ENCODE results near the gene COX6B2. TPM values are rescaled to one million over a fixed set of nuclear protein-coding genes. Genes with fewer than 3 reads are reported as not detected.

Gene COX6B2
- total RNA-seq, 2 donors from 2014 or later: 3.1 to 7.4 TPM

- H3K27ac Mint-ChIP-seq: peak overlapping the region; percentile 89
- H3K4me1 Mint-ChIP-seq (ENCODE audit: low read depth): peaks cover 57% of the 10 kb centered on the region
- DNase-seq: no peak
- no peaks in the 10 kb centered on the region for H3K27me3 Mint-ChIP-seq (ENCODE audit: low read depth)
- peaks cover 15 to 32% of the 10 kb centered on the region in 2 donors for H3K36me3 Mint-ChIP-seq (ENCODE audit: insufficient read depth in 2 of 2)
- H3K9me3 Mint-ChIP-seq: no peaks in the 10 kb centered on the region
- H3K4me3 Mint-ChIP-seq: peak overlapping the region; percentile 92 to 99
- no peak for ATAC-seq (replicated peaks in 1 of 2)
These were observed 33.4 kb upstream of the COX6B2 start for GRCh38 chr19:55387736-55388497.

DNA sequence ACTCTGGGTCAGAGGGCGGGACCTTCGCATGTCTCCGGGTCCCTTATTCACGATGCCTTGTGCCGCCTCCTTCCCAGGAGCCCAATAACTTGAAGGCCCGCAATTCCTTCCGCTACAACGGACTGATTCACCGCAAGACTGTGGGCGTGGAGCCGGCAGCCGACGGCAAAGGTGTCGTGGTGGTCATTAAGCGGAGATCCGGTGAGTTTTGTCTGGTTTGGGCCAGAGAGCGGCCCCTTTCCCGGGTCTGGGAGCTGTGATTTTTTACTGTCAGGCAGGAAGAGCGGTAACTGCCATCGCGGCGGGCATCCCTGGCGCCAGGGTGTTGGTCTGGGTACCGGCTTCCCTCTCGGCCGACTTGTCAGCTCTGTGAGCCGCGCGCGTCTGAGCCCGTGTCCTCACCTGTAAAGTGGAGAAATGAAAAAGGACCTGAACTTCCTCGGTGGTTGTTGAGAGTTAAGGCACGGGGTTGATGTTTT, 32.0 kb upstream of the COX6B2 start:
- no peaks in the 10 kb centered on the region for H3K27me3 Mint-ChIP-seq (ENCODE audit: low read depth)
- ATAC-seq (replicated peaks in 1 of 2): no peak
- peak overlapping the region; percentile 89 for H3K27ac Mint-ChIP-seq
- peaks cover 21 to 34% of the 10 kb centered on the region in 2 donors for H3K36me3 Mint-ChIP-seq (ENCODE audit: insufficient read depth in 2 of 2)
- H3K4me1 Mint-ChIP-seq (ENCODE audit: low read depth): peaks cover 71% of the 10 kb centered on the region
- peaks cover 0 to 2% of the 10 kb centered on the region in 2 donors for H3K9me3 Mint-ChIP-seq
- H3K4me3 Mint-ChIP-seq: peak overlapping the region; percentile 92 to 99
- no peak for DNase-seq

DNA sequence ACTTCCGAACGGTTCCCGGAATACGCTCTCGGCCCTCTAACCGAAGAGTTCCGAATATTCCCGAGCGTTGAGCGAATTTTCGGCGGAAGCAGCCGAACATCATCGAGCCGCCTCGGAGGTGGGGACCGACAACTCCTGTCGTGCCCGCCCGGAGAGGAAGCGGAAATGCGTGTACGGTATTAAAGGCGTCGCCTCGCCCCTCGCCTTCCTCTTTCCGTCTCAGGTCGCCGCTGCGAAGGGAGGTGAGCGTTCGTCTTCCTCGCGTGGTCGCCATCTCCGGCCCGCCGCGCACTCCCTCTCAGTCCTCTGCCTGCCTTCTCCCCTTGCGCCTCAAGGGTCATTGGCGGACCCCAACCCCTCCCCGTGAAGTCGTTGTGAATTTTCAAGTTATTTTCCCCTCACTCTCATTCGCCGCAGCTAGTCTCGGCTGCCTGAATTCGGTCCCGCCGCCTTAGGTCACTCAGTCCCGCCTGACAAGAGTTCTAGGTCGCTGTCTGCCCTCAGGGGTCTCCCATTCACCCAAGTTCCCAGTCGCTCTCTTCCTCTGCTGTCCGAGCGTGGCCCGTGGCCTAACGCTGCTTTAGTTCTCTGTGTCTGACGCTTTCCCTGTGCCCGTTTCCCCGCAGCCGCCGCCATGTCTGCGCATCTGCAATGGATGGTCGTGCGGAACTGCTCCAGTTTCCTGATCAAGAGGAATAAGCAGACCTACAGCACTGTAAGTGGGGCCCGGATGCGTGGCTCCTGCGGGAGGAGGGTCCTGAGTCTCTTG, 31.4 kb upstream of the COX6B2 start, which contains the start of gene RPL28:
RPL28 (plus strand) TSS at position 209 of the 769 bp plus-strand sequence; CDS start at position 635, 426 bp downstream.
- DNase-seq (peak; percentile 97 to 99), ATAC-seq (replicated peaks in 1 of 2) (peak; percentile 70 to 72)
- peaks cover 72% of the 10 kb centered on the region for H3K4me1 Mint-ChIP-seq (ENCODE audit: low read depth)
- peaks cover 0 to 2% of the 10 kb centered on the region in 2 donors for H3K9me3 Mint-ChIP-seq
- peaks cover 21 to 37% of the 10 kb centered on the region in 2 donors for H3K36me3 Mint-ChIP-seq (ENCODE audit: insufficient read depth in 2 of 2)
- peak within 1 kb of the TSS; percentile 92 to 99 for H3K4me3 Mint-ChIP-seq
- H3K27me3 Mint-ChIP-seq (ENCODE audit: low read depth): no peaks in the 10 kb centered on the region
- H3K27ac Mint-ChIP-seq: peak within 1 kb of the TSS; percentile 89

- Mint-ChIP-seq H3K4me1 (ENCODE audit: low read depth) (peaks cover 67% of the 10 kb centered on the region), H3K27ac (peak overlapping the region; percentile 89), H3K36me3 (ENCODE audit: insufficient read depth in 2 of 2) (peaks cover 19 to 33% of the 10 kb centered on the region in 2 donors), H3K27me3 (ENCODE audit: low read depth) (no peaks in the 10 kb centered on the region), H3K9me3 (peaks cover 0 to 2% of the 10 kb centered on the region in 2 donors), H3K4me3 (peak overlapping the region; percentile 92 to 99)
- ATAC-seq (replicated peaks in 1 of 2): peak; percentile 78 to 85
- DNase-seq: peak; percentile 94 to 98
These were observed 30.6 kb upstream of the COX6B2 start for GRCh38 chr19:55384920-55385723.

DNA sequence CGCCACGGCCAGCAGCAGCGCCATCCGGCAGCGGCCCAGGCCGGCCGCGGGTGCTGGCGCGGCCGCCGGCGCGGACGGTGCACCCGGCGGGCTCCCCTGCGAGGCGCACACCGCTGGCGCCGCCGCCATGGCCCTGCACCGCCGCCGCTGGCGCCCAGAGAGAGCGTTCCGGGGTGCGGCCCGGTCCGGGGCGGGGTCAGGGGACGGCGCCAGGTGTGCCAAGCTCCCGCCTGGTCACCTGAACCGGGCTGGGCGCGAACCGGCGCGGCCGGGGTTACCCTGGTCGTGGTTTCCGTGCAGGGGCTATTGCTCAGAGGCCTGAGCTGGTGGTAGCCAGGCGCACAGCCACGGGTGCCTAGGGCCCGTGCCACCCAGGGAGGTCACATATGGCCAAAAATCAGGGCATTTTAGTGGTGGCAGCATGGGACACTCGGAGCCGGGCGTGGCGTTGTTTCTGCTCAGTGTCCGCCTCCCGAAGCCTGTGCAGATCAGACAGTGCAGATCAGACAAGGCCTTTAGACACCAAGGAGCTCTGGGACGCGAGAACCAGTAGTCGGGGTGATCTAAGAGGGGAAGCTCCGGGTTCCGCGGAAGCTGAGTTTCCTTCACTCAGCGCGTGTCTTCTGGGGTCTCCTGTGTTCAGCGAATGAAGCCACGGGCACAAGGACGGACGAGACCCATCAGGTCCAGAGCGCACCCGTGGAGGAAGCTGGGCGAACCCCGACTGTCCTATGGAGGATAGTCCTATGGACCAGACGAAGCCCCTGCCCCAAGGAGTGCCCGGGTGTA, 29.8 kb upstream of the COX6B2 start, which contains the start of gene TMEM238:
TMEM238 (minus strand) TSS at position 162 of the 789 bp plus-strand sequence; CDS start at position 129, 33 bp downstream.
- ATAC-seq (replicated peaks in 1 of 2) (peak; percentile 20 to 27), DNase-seq (peak; percentile 58 to 59)
- H3K4me3 Mint-ChIP-seq: peak within 1 kb of the TSS; percentile 92 to 99
- no peaks in the 10 kb centered on the region for H3K27me3 Mint-ChIP-seq (ENCODE audit: low read depth)
- H3K9me3 Mint-ChIP-seq: peaks cover 0 to 2% of the 10 kb centered on the region in 2 donors
- H3K4me1 Mint-ChIP-seq (ENCODE audit: low read depth): peaks cover 61% of the 10 kb centered on the region
- peak within 1 kb of the TSS; percentile 90 for H3K27ac Mint-ChIP-seq
- peaks cover 15 to 28% of the 10 kb centered on the region in 2 donors for H3K36me3 Mint-ChIP-seq (ENCODE audit: insufficient read depth in 2 of 2)

- Mint-ChIP-seq H3K4me1 (ENCODE audit: low read depth) (peaks cover 55% of the 10 kb centered on the region), H3K27me3 (ENCODE audit: low read depth) (no peaks in the 10 kb centered on the region), H3K36me3 (ENCODE audit: insufficient read depth in 2 of 2) (peaks cover 14 to 24% of the 10 kb centered on the region in 2 donors), H3K27ac (peak overlapping the region; percentile 90), H3K4me3 (peak overlapping the region; percentile 91 to 92), H3K9me3 (peaks cover 0 to 2% of the 10 kb centered on the region in 2 donors)
- DNase-seq (peak; percentile 72 to 75), ATAC-seq (replicated peaks in 1 of 2) (peak; percentile 37 to 40)
These were observed 29.0 kb upstream of the COX6B2 start for GRCh38 chr19:55383279-55384130.

GRCh38 chr19:55382522-55383054, 28.1 kb upstream of the COX6B2 start:
- peaks cover 0 to 2% of the 10 kb centered on the region in 2 donors for H3K9me3 Mint-ChIP-seq
- H3K4me1 Mint-ChIP-seq (ENCODE audit: low read depth): peaks cover 46% of the 10 kb centered on the region
- H3K27me3 Mint-ChIP-seq (ENCODE audit: low read depth): no peaks in the 10 kb centered on the region
- H3K27ac Mint-ChIP-seq: no peak overlapping the region
- ATAC-seq (replicated peaks in 1 of 2): no peak
- peak overlapping the region; percentile 91 to 92 for H3K4me3 Mint-ChIP-seq
- H3K36me3 Mint-ChIP-seq (ENCODE audit: insufficient read depth in 2 of 2): peaks cover 14 to 19% of the 10 kb centered on the region in 2 donors
- no peak for DNase-seq

- H3K36me3 Mint-ChIP-seq (ENCODE audit: insufficient read depth in 2 of 2): peaks cover 14 to 16% of the 10 kb centered on the region in 2 donors
- no peaks in the 10 kb centered on the region for H3K27me3 Mint-ChIP-seq (ENCODE audit: low read depth)
- DNase-seq (no peak), ATAC-seq (replicated peaks in 1 of 2) (no peak)
- H3K27ac Mint-ChIP-seq: no peak overlapping the region
- H3K9me3 Mint-ChIP-seq: peaks cover 0 to 2% of the 10 kb centered on the region in 2 donors
- H3K4me3 Mint-ChIP-seq: peak overlapping the region; percentile 91 to 92
- H3K4me1 Mint-ChIP-seq (ENCODE audit: low read depth): peaks cover 41% of the 10 kb centered on the region
These were observed 27.5 kb upstream of the COX6B2 start for GRCh38 chr19:55382013-55382412.

DNA sequence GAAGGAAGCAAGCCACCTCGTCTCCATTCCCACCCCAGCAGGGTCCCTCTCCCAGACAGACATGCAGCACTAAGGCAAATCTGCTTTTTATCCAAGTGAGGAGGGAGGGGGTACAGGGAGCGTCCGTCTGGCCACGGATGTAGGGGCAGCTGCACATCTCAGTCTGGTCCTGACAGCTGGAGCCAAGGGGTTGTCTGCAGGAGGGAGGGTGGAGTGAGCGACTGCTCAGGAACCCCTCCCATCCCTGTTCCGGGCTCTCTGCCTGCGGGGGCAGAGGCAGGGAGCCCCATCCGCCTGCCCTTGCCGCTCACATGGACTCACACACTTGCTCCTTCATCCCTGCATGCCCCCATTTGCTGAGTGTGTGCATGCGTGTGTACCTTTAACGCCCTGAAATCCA, 24.7 kb upstream of the COX6B2 start:
- no peak overlapping the region for H3K4me3 Mint-ChIP-seq
- H3K4me1 Mint-ChIP-seq (ENCODE audit: low read depth): peaks cover 24% of the 10 kb centered on the region
- no peak for ATAC-seq (replicated peaks in 1 of 2)
- H3K36me3 Mint-ChIP-seq (ENCODE audit: insufficient read depth in 2 of 2): peaks cover 5 to 6% of the 10 kb centered on the region in 2 donors
- DNase-seq: no peak
- H3K9me3 Mint-ChIP-seq: peaks cover 0 to 2% of the 10 kb centered on the region in 2 donors
- H3K27ac Mint-ChIP-seq: no peak overlapping the region
- H3K27me3 Mint-ChIP-seq (ENCODE audit: low read depth): no peaks in the 10 kb centered on the region

DNA sequence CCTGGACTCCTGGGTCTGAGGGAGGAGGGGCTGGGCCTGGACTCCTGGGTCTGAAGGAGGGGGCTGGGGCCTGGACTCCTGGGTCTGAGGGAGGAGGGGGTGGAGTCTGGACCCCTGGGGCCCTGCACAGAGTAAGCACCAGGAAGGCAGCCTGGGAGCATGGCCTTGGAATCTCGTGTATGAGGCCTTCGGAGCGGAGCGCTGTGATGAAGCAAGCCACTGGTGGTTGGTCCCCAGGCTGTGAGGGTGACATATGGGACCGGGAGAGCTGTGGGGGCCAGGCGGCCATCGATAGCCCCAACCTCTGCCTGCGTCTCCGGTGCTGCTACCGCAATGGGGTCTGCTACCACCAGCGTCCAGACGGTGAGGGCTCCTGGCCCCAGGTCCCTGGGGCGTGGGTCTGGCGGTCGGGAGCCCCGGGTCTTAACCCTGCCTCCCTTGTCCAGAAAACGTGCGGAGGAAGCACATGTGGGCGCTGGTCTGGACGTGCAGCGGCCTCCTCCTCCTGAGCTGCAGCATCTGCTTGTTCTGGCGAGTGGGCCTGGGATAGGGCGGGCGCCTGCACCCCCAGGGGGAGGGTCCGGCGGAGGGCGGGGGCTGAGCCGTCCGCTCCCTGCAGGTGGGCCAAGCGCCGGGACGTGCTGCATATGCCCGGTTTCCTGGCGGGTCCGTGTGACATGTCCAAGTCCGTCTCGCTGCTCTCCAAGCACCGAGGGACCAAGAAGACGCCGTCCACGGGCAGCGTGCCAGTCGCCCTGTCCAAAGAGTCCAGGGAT, 23.0 kb upstream of the COX6B2 start:
- Mint-ChIP-seq H3K27me3 (ENCODE audit: low read depth) (peaks cover 8% of the 10 kb centered on the region), H3K9me3 (peaks cover 0 to 2% of the 10 kb centered on the region in 2 donors), H3K4me1 (ENCODE audit: low read depth) (peaks cover 20% of the 10 kb centered on the region), H3K36me3 (ENCODE audit: insufficient read depth in 2 of 2) (peaks cover 5 to 6% of the 10 kb centered on the region in 2 donors), H3K4me3 (no peak overlapping the region), H3K27ac (no peak overlapping the region)
- no peak for DNase-seq
- ATAC-seq (replicated peaks in 1 of 2): no peak

Measured in activated T-cell treated with anti-CD3 and anti-CD28 coated beads, Interleukin-2, amount 50 U/mL, for 72 hours (primary cell).